HEK293 (cell line): ENCODE data around the gene AP1S1.
A peak's percentile ranks its signal among the peaks of the same experiment; 100 is the strongest.

Experiments
- ATF2 ChIP-seq: fragments of 450-650 bp; formaldehyde crosslinking; IDR thresholded peaks from 2 replicates; pipeline ENCODE4 v1.5.1; 2016; ENCODE audit warnings: missing biosample characterization, missing genetic modification characterization, low read depth
- GLI2 ChIP-seq: fragments of 450-650 bp; formaldehyde crosslinking; IDR thresholded peaks from 2 replicates; pipeline ENCODE4; 2017; ENCODE audit warnings: missing biosample characterization, missing genetic modification characterization, low read depth, borderline replicate concordance
- INSM2 ChIP-seq: fragments of 450-650 bp; formaldehyde crosslinking; IDR thresholded peaks from 2 replicates; pipeline ENCODE4 v1.5.1; 2016; ENCODE audit warnings: missing biosample characterization, missing genetic modification characterization
- PBX3 ChIP-seq: sonication (generic); formaldehyde crosslinking; IDR thresholded peaks from 2 replicates; pipeline ENCODE4 v1.8.1; 2022; ENCODE audit warnings: mild to moderate bottlenecking, moderate library complexity, missing genetic modification reagents
- PRDM4 ChIP-seq: fragments of 450-650 bp; formaldehyde crosslinking; IDR thresholded peaks from 2 replicates; pipeline ENCODE4 v1.5.1; 2017; ENCODE audit warnings: missing biosample characterization, missing genetic modification characterization
- REPIN1 ChIP-seq: fragments of 450-650 bp; formaldehyde crosslinking; IDR thresholded peaks from 2 replicates; pipeline ENCODE4 v1.5.1; 2017; ENCODE audit warnings: missing biosample characterization, missing genetic modification characterization, low read depth
- SP3 ChIP-seq: fragments of 450-650 bp; formaldehyde crosslinking; IDR thresholded peaks from 2 replicates; pipeline ENCODE4 v1.5.1; 2016; ENCODE audit warnings: missing biosample characterization, missing genetic modification characterization
- SP7 ChIP-seq: fragments of 450-650 bp; formaldehyde crosslinking; IDR thresholded peaks from 2 replicates; pipeline ENCODE4 v1.5.1; 2016; ENCODE audit warnings: missing biosample characterization, missing genetic modification characterization
- WT1 ChIP-seq: fragments of 450-650 bp; formaldehyde crosslinking; IDR thresholded peaks from 2 replicates; pipeline ENCODE4 v1.5.1; 2016; ENCODE audit warnings: missing biosample characterization, missing genetic modification characterization
- YY2 ChIP-seq: fragments of 450-650 bp; formaldehyde crosslinking; IDR thresholded peaks from 2 replicates; pipeline ENCODE4 v1.5.1; 2016; ENCODE audit warnings: missing biosample characterization, missing genetic modification characterization
- ZBTB11 ChIP-seq: fragments of 450-650 bp; formaldehyde crosslinking; conservative IDR thresholded peaks from 2 replicates; pipeline ENCODE4 v1.5.1; 2016; ENCODE audit warnings: low read depth, missing biosample characterization, missing genetic modification characterization
- ZBTB20 ChIP-seq: fragments of 450-650 bp; formaldehyde crosslinking; IDR thresholded peaks from 2 replicates; pipeline ENCODE4 v1.5.1; 2016; ENCODE audit warnings: missing biosample characterization, missing genetic modification characterization
- ZBTB21 ChIP-seq: fragments of 450-650 bp; formaldehyde crosslinking; IDR thresholded peaks from 2 replicates; pipeline ENCODE4 v1.5.1; 2017; ENCODE audit warnings: missing biosample characterization, missing genetic modification characterization
- ZNF174 ChIP-seq: fragments of 450-650 bp; formaldehyde crosslinking; IDR thresholded peaks from 2 replicates; pipeline ENCODE4 v1.5.0; 2017; ENCODE audit warnings: missing biosample characterization, mild to moderate bottlenecking, missing genetic modification characterization
- ZNF175 ChIP-seq: fragments of 450-650 bp; formaldehyde crosslinking; IDR thresholded peaks from 2 replicates; pipeline ENCODE4 v1.5.1; 2016; ENCODE audit warnings: missing biosample characterization, missing genetic modification characterization
- ZNF18 ChIP-seq: fragments of 450-650 bp; formaldehyde crosslinking; IDR thresholded peaks from 2 replicates; pipeline ENCODE4 v1.5.1; 2016; ENCODE audit warnings: missing biosample characterization, missing genetic modification characterization
- ZNF239 ChIP-seq: fragments of 450-650 bp; formaldehyde crosslinking; IDR thresholded peaks from 2 replicates; pipeline ENCODE4 v1.5.1; 2016; ENCODE audit warnings: missing biosample characterization, missing genetic modification characterization
- ZNF335 ChIP-seq: fragments of 450-650 bp; formaldehyde crosslinking; conservative IDR thresholded peaks from 2 replicates; pipeline ENCODE4 v1.5.1; 2016; ENCODE audit warnings: missing biosample characterization, missing genetic modification characterization
- ZNF449 ChIP-seq: fragments of 450-650 bp; formaldehyde crosslinking; IDR thresholded peaks from 2 replicates; pipeline ENCODE4 v1.5.1; 2017; ENCODE audit warnings: missing biosample characterization, mild to moderate bottlenecking, missing genetic modification characterization, moderate library complexity
- ZNF48 ChIP-seq: fragments of 450-650 bp; formaldehyde crosslinking; IDR thresholded peaks from 2 replicates; pipeline ENCODE4 v1.5.1; 2016; ENCODE audit warnings: missing biosample characterization, missing genetic modification characterization
- ZNF560 ChIP-seq: fragments of 450-650 bp; formaldehyde crosslinking; IDR thresholded peaks from 2 replicates; pipeline ENCODE4 v1.5.1; 2017; ENCODE audit warnings: missing biosample characterization, missing genetic modification characterization, borderline replicate concordance
- ZNF596 ChIP-seq: fragments of 450-650 bp; IDR thresholded peaks from 2 replicates; pipeline ENCODE4 v1.5.0; 2018; ENCODE audit warnings: missing biosample characterization, mild to moderate bottlenecking, missing genetic modification characterization, moderate library complexity
- ZNF624 ChIP-seq: fragments of 450-650 bp; formaldehyde crosslinking; IDR thresholded peaks from 2 replicates; pipeline ENCODE4 v1.5.1; 2017; ENCODE audit warnings: missing biosample characterization, missing genetic modification characterization
- ZNF792 ChIP-seq: fragments of 450-650 bp; formaldehyde crosslinking; IDR thresholded peaks from 2 replicates; pipeline ENCODE4 v1.5.1; 2016; ENCODE audit warnings: missing biosample characterization, missing genetic modification characterization
- ZNF837 ChIP-seq: fragments of 450-650 bp; formaldehyde crosslinking; IDR thresholded peaks from 2 replicates; pipeline ENCODE4 v1.5.1; 2016; ENCODE audit warnings: missing biosample characterization, missing genetic modification characterization
- ZSCAN30 ChIP-seq: fragments of 450-650 bp; IDR thresholded peaks from 2 replicates; pipeline ENCODE4 v1.5.1; 2018; ENCODE audit warnings: missing biosample characterization, mild to moderate bottlenecking, missing genetic modification characterization, moderate library complexity

The AP1S1 gene

GRCh38 chr7:101165075-101165957 lies 11.0 kb downstream of the AP1S1 start, which contains the start of gene VGF (continued):
- TF ChIP-seq ZNF18: no peak
- TF ChIP-seq WT1 (tag by site-specific recombination): peak; percentile 53; the same call in 1 of the 2 replicates
- no peak for TF ChIP-seq ZNF837 (tag by site-specific recombination)
- peak; percentile 76 for TF ChIP-seq ZNF449 (tag by site-specific recombination)
- TF ChIP-seq ZSCAN30 (tag by site-specific recombination): peak; percentile 89
- TF ChIP-seq SP7: peak; percentile 75
- no peak for TF ChIP-seq ZNF175 (tag by site-specific recombination)
- TF ChIP-seq ZNF174 (tag by site-specific recombination): no peak
- TF ChIP-seq ZNF792 (tag by site-specific recombination): no peak
- TF ChIP-seq ZNF239 (tag by site-specific recombination): no peak
- TF ChIP-seq PBX3 (CRISPR knock-in tag): peak; percentile 91; the same call in 1 of the 2 replicates
- TF ChIP-seq YY2 (tag by site-specific recombination): no peak
- TF ChIP-seq SP3 (tag by site-specific recombination): peak; percentile 91
- TF ChIP-seq ZBTB21: peak; percentile 76; the same call in 1 of the 2 replicates
- no peak for TF ChIP-seq ZNF596 (tag by site-specific recombination)
- TF ChIP-seq ZNF560 (tag by site-specific recombination): no peak
- TF ChIP-seq ATF2: peak; percentile 59; the same call in 1 of the 2 replicates
- no peak for TF ChIP-seq ZBTB20 (tag by site-specific recombination)
- TF ChIP-seq PRDM4 (tag by site-specific recombination): no peak
- TF ChIP-seq ZNF624 (tag by site-specific recombination): no peak
- no peak for TF ChIP-seq REPIN1 (tag by site-specific recombination)
- no peak for TF ChIP-seq GLI2 (tag by site-specific recombination)
- TF ChIP-seq INSM2 (tag by site-specific recombination): peak; percentile 66
- TF ChIP-seq ZBTB11 (tag by site-specific recombination): 0 out of 2 replicates have a peak, but pooled peaks have one; percentile 23
- TF ChIP-seq ZNF48: no peak
- TF ChIP-seq ZNF335: peak; percentile 68
